Mesenteric fat pad (tissue), 1 donor: Measurements from ENCODE around the gene MCMBP. TPM values are rescaled to one million over a fixed set of nuclear protein-coding genes. Genes with fewer than 3 reads are reported as not detected.

ENCODE experiments used
- DNase-seq: peaks from one replicate; pipeline ENCODE4 v3.0.0-alpha.2; 2020; ENCODE audit warnings: low spot score
- total RNA-seq: library from RNA; stranded (reverse); fragmentation: NEBNext Ultra II Directional; extraction: Animal tissue kit (Norgen Biotek cat#: 25700); gene quantifications from one replicate; pipeline ENCODE4 v1.2.1, GENCODE V29; 2021
- donor health status: DM: yes; HTN: yes; CAD: no.

The MCMBP gene
- total RNA-seq, 1 donor from 2014 or later = 56.0 TPM

- DNase-seq = no peak
Measured at GRCh38 chr10:119784340-119785067, 88.1 kb downstream of the MCMBP start.

- no peak for DNase-seq
Measured at GRCh38 chr10:119783665-119784027, 89.0 kb downstream of the MCMBP start.

GRCh38 chr10:119782981-119783664 is 89.5 kb downstream of the MCMBP start:
- DNase-seq = no peak

- DNase-seq = no peak
Measured at GRCh38 chr10:119781498-119781897, 91.1 kb downstream of the MCMBP start.

GRCh38 chr10:119780879-119781480 is 91.7 kb downstream of the MCMBP start:
- DNase-seq = no peak

Other genes with a start within 250 kb of the MCMBP start
- gene BAG3, start 221.5 kb downstream of the MCMBP start, total RNA-seq = 83.3 TPM
- gene INPP5F, start 146.8 kb downstream of the MCMBP start, total RNA-seq = 16.6 TPM
- gene SEC23IP, start 19.9 kb upstream of the MCMBP start, total RNA-seq = 62.3 TPM